Sigmoid colon (tissue), 7 donors: Measurements from ENCODE around the gene HTT-AS. TPM values are rescaled to one million over a fixed set of nuclear protein-coding genes. Genes with fewer than 3 reads are reported as not detected.

ENCODE experiments used
- DNase-seq: peaks from one replicate; pipeline ENCODE4 v3.0.0-alpha.2; 2019
- H3K27ac ChIP-seq, 4 donors: fragments of 200-600 bp; sonication (generic); one replicate each; pipeline ENCODE4 v1.5.1; 2016 to 2019; ENCODE audit warnings: mild to moderate bottlenecking in 1 of 4
- H3K27me3 ChIP-seq, 3 donors: fragments of 200-600 bp; sonication (generic); one replicate each; pipeline ENCODE4 v1.5.1; 2019; ENCODE audit warnings: mild to moderate bottlenecking in 1 of 3
- H3K36me3 ChIP-seq, 4 donors: fragments of 200-600 bp; sonication (generic); one replicate each; pipeline ENCODE4 v1.5.1; 2016 to 2019
- H3K4me1 ChIP-seq, 4 donors: fragments of 200-600 bp; sonication (generic); one replicate each; pipeline ENCODE4 v1.5.1; 2017 to 2019
- H3K4me3 ChIP-seq, 4 donors: fragments of 200-600 bp; sonication (generic); one replicate each; pipeline ENCODE4 v1.5.1; 2017 to 2019; ENCODE audit warnings: mild to moderate bottlenecking in 2 of 4, moderate library complexity in 1 of 4
- H3K9me3 ChIP-seq, 4 donors: fragments of 200-600 bp in 3 of 4; sonication (generic) in 3 of 4; one replicate each; pipeline versions ENCODE4 v1.5.1 to v1.6.1; 2013 to 2019
- EP300 ChIP-seq, 4 donors: sonication (generic); formaldehyde crosslinking; IDR thresholded peaks; one replicate each; pipeline ENCODE4 v1.6.1; 2017; ENCODE audit warnings: antibody characterized with exemption in 4 of 4
- POLR2A ChIP-seq, 2 donors: fragments of 450-650 bp; IDR thresholded peaks; one replicate each; pipeline ENCODE4 v1.6.1; 2016; ENCODE audit warnings: antibody characterized with exemption in 2 of 2, mild to moderate bottlenecking in 2 of 2, moderate library complexity in 2 of 2
- POLR2AphosphoS5 ChIP-seq, 4 donors: sonication (generic); formaldehyde crosslinking; IDR thresholded peaks; one replicate each; pipeline ENCODE4 v1.6.1; 2017; ENCODE audit warnings: antibody characterized with exemption in 4 of 4
- WGBS, 2 donors: extraction: QIAGEN DNeasy Blood & Tissue Kit; methylation state at CpG; one replicate each; pipeline ENCODE4 v1.1.7; 2013; 5-methylcytosine and 5-hydroxymethylcytosine counted together
- intact Hi-C: fragments of 100-400 bp; cut with DNase I; formaldehyde crosslinking; loops from one replicate; pipeline ENCODE4 v1.15.1; 2023
- polyA plus RNA-seq, 3 donors: library from polyadenylated mRNA; stranded (reverse); fragments of 200-250 nt; gene quantifications; one replicate each; pipeline ENCODE4 v1.2.3, GENCODE V29; 2013
- total RNA-seq, 4 donors: library from RNA; depleted of rRNA; stranded (reverse); fragments of >200 nt; gene quantifications; one replicate each; pipeline ENCODE4 v1.1.0, GENCODE V29; 2016
- TF ChIP-seq, protein P1 (sequence below), 4 experiments: fragments of 450-650 bp in 3 of 4; fragments of 200-600 bp in 1 of 4; IDR thresholded peaks; one replicate each; pipeline ENCODE4 v1.5.1; 2016 to 2019; ENCODE audit warnings: antibody characterized with exemption in 4 of 4, mild to moderate bottlenecking in 3 of 4, moderate library complexity in 2 of 4
- donor health status: healthy with polysubstance abuse.
- donor health status: Bipolar disorder and iron deficiency.
- donor health status: healthy.

Gene HTT-AS
- total and polyA plus RNA-seq, 7 donors = not detected

GRCh38 chr4:3047464-3048286 is 26.7 kb downstream of the HTT-AS start:
- intact Hi-C loops = no loop called here
- no peak for TF ChIP-seq EP300 (IDR thresholded peaks at IDR 0.05)
- TF ChIP-seq POLR2AphosphoS5 (IDR thresholded peaks at IDR 0.05) = no peak
- TF ChIP-seq, protein P1, sequence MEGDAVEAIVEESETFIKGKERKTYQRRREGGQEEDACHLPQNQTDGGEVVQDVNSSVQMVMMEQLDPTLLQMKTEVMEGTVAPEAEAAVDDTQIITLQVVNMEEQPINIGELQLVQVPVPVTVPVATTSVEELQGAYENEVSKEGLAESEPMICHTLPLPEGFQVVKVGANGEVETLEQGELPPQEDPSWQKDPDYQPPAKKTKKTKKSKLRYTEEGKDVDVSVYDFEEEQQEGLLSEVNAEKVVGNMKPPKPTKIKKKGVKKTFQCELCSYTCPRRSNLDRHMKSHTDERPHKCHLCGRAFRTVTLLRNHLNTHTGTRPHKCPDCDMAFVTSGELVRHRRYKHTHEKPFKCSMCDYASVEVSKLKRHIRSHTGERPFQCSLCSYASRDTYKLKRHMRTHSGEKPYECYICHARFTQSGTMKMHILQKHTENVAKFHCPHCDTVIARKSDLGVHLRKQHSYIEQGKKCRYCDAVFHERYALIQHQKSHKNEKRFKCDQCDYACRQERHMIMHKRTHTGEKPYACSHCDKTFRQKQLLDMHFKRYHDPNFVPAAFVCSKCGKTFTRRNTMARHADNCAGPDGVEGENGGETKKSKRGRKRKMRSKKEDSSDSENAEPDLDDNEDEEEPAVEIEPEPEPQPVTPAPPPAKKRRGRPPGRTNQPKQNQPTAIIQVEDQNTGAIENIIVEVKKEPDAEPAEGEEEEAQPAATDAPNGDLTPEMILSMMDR (IDR thresholded peaks at IDR 0.05) = peak; percentile 49 to 79 (median 60)
- Histone ChIP-seq H3K27ac (no peak overlapping the region), H3K27me3 (peaks cover 0 to 3% (median 0%) of the 10 kb centered on the region in 3 donors), H3K36me3 (no peaks in the 10 kb centered on the region), H3K4me1 (peaks cover 0 to 5% (median 4%) of the 10 kb centered on the region in 4 donors), H3K4me3 (peak overlapping the region in 3 of 4 donors; percentile 21 to 23 (median 22)), H3K9me3 (no peaks in the 10 kb centered on the region)
- WGBS, 2 donors = 25 to 33% methylated on average over 20 of the region's 20 CpGs
- DNase-seq = peak; percentile 76

GRCh38 chr4:3046623-3047022 is 27.7 kb downstream of the HTT-AS start:
- Histone ChIP-seq H3K4me1 (peaks cover 0 to 10% (median 5%) of the 10 kb centered on the region in 4 donors), H3K36me3 (no peaks in the 10 kb centered on the region), H3K27me3 (peaks cover 0 to 6% (median 0%) of the 10 kb centered on the region in 3 donors), H3K27ac (no peak overlapping the region), H3K4me3 (no peak overlapping the region), H3K9me3 (no peaks in the 10 kb centered on the region)
- no peak for DNase-seq
- WGBS, 2 donors = 79 to 86% methylated on average over 4 of the region's 4 CpGs
- TF ChIP-seq POLR2AphosphoS5 (IDR thresholded peaks at IDR 0.05) = no peak
- TF ChIP-seq POLR2A (IDR thresholded peaks at IDR 0.05) = no peak
- TF ChIP-seq, protein P1 (IDR thresholded peaks at IDR 0.05) = no peak
- intact Hi-C loops = no loop called here

DNA sequence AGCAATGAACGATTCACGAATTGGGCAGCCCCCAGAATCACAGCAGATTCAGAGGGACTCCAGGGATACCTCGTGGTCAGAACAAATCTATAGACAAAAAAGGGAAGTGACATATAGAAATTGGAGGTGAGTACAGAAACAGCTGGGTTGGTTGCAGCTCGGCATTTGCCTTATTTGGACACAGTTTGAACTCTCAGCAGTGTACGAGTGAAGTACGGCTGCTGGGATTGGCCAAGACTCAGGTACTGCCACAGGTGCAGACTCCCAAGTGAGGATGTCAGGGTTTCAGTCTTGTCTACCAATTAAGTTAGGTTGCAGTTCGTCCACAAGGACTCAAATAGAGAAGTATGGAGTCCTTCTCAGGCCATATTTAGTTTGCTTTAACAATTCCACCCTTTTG is 28.2 kb downstream of the HTT-AS start:
- Histone ChIP-seq H3K36me3 (no peaks in the 10 kb centered on the region), H3K4me3 (no peak overlapping the region), H3K27me3 (peaks cover 0 to 10% (median 0%) of the 10 kb centered on the region in 3 donors), H3K4me1 (peaks cover 0 to 14% (median 7%) of the 10 kb centered on the region in 4 donors), H3K27ac (no peak overlapping the region), H3K9me3 (no peaks in the 10 kb centered on the region)
- no peak for TF ChIP-seq POLR2AphosphoS5 (IDR thresholded peaks at IDR 0.05)
- TF ChIP-seq, protein P1 (IDR thresholded peaks at IDR 0.05) = no peak
- TF ChIP-seq EP300 (IDR thresholded peaks at IDR 0.05) = no peak
- no peak for TF ChIP-seq POLR2A (IDR thresholded peaks at IDR 0.05)
- no peak for DNase-seq
- intact Hi-C loops = no loop called here
- 64 to 69% methylated on average over 7 of the region's 7 CpGs for WGBS, 2 donors

- peak; percentile 87 for DNase-seq
- no peak overlapping the region for H3K4me3 ChIP-seq
- intact Hi-C loops = no loop called here
- H3K27me3 ChIP-seq = peaks cover 0 to 11% (median 0%) of the 10 kb centered on the region in 3 donors
- H3K4me1 ChIP-seq = peaks cover 0 to 16% (median 9%) of the 10 kb centered on the region in 4 donors
- TF ChIP-seq, protein P1 (IDR thresholded peaks at IDR 0.05) = no peak
- TF ChIP-seq EP300 (IDR thresholded peaks at IDR 0.05) = no peak
- TF ChIP-seq POLR2A (IDR thresholded peaks at IDR 0.05) = no peak
- TF ChIP-seq POLR2AphosphoS5 (IDR thresholded peaks at IDR 0.05) = no peak
- no peaks in the 10 kb centered on the region for H3K36me3 ChIP-seq
- WGBS, 2 donors = 63 to 64% methylated on average over 22 of the region's 22 CpGs
- H3K9me3 ChIP-seq = no peaks in the 10 kb centered on the region
- no peak overlapping the region for H3K27ac ChIP-seq
These were observed 29.2 kb downstream of the HTT-AS start for GRCh38 chr4:3044870-3045819.
